SK-N-SH treated with all-trans-retinoic acid at 6 μM for 48 hours (cell line): ENCODE results near the gene GEMIN5.

Experiments
- CSDC2 ChIP-seq: fragments of 250-450 bp; sonication (Bioruptor Pico); IDR thresholded peaks from 2 replicates; pipeline ENCODE4 v1.5.0; 2020; ENCODE audit warnings: mild to moderate bottlenecking, moderate library complexity
- GLIS3 ChIP-seq: fragments of 250-450 bp; sonication (Bioruptor Pico); IDR thresholded peaks from 2 replicates; pipeline ENCODE4 v1.5.0; 2020; ENCODE audit warnings: mild to moderate bottlenecking, moderate library complexity
- OSR1 ChIP-seq: fragments of 250-450 bp; sonication (Bioruptor Pico); IDR thresholded peaks from 2 replicates; pipeline ENCODE4 v1.8.0; 2022; ENCODE audit warnings: moderate library complexity, mild to moderate bottlenecking, inconsistent platforms
- RARB ChIP-seq: fragments of 250-450 bp; sonication (Bioruptor Pico); IDR thresholded peaks from 2 replicates; pipeline ENCODE4 v1.8.0; 2021; ENCODE audit warnings: mild to moderate bottlenecking, moderate library complexity
- SNAI2 ChIP-seq: fragments of 250-450 bp; sonication (Bioruptor Pico); IDR thresholded peaks from 2 replicates; pipeline ENCODE4 v1.5.0; 2020; ENCODE audit warnings: mild to moderate bottlenecking, moderate library complexity
- TCF4 ChIP-seq: fragments of 250-450 bp; sonication (Bioruptor Pico); IDR thresholded peaks from 2 replicates; pipeline ENCODE4 v1.8.0; 2021; ENCODE audit warnings: mild to moderate bottlenecking, moderate library complexity, borderline replicate concordance
- TOX ChIP-seq: fragments of 250-450 bp; sonication (Bioruptor Pico); IDR thresholded peaks from 2 replicates; pipeline ENCODE4 v1.8.0; 2021; ENCODE audit warnings: mild to moderate bottlenecking, moderate library complexity, borderline replicate concordance
- ZFP3 ChIP-seq: fragments of 250-450 bp; sonication (Bioruptor Pico); IDR thresholded peaks from 2 replicates; pipeline ENCODE4 v1.5.0; 2020; ENCODE audit warnings: mild to moderate bottlenecking, moderate library complexity
- ZNF70 ChIP-seq: fragments of 450-650 bp; formaldehyde crosslinking; IDR thresholded peaks from 2 replicates; pipeline ENCODE4 v1.5.0; 2020; ENCODE audit warnings: mild to moderate bottlenecking, moderate library complexity
- TF ChIP-seq, protein P1 (sequence below): fragments of 250-450 bp; sonication (Bioruptor Pico); IDR thresholded peaks from 2 replicates; pipeline ENCODE4 v1.8.0; 2021; ENCODE audit warnings: low read depth, mild to moderate bottlenecking, moderate library complexity, borderline replicate concordance
- TF ChIP-seq, protein P2 (sequence below): fragments of 250-450 bp; sonication (Bioruptor Pico); IDR thresholded peaks from 2 replicates; pipeline ENCODE4 v1.5.0; 2020; ENCODE audit warnings: mild to moderate bottlenecking, moderate library complexity
- TF ChIP-seq, protein P3 (sequence below): fragments of 250-450 bp; sonication (Bioruptor Pico); IDR thresholded peaks from 2 replicates; pipeline ENCODE4 v1.8.0; 2020; ENCODE audit warnings: mild to moderate bottlenecking, moderate library complexity, borderline replicate concordance
- TF ChIP-seq, protein P4 (sequence below): fragments of 250-450 bp; sonication (Bioruptor Pico); IDR thresholded peaks from 2 replicates; pipeline ENCODE4 v1.5.1; 2021; ENCODE audit warnings: mild to moderate bottlenecking, moderate library complexity
- TF ChIP-seq, protein P5 (sequence below): fragments of 250-450 bp; sonication (Bioruptor Pico); IDR thresholded peaks from 2 replicates; pipeline ENCODE4 v1.5.1; 2020; ENCODE audit warnings: low read depth, mild to moderate bottlenecking, moderate library complexity

DNA sequence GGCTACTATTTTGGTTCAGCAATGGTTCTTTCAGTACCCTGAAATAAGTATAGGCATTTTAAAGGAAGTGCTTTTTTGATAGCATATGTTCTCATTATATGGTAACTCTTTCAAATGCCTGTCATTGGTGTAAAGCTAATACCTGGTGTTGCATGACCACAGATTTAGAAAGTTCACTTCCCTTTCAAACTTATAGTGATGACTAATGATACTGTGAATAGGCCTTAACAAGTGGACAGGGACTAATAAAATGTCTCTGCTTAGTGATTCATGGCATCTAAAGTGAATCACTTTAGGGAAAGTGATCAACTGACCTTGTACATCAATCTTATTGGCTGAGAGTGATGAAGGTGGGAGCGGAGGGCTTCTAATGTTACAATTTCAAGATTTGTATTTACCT lies 24.5 kb upstream of the GEMIN5 start:
- TF ChIP-seq, protein P1, sequence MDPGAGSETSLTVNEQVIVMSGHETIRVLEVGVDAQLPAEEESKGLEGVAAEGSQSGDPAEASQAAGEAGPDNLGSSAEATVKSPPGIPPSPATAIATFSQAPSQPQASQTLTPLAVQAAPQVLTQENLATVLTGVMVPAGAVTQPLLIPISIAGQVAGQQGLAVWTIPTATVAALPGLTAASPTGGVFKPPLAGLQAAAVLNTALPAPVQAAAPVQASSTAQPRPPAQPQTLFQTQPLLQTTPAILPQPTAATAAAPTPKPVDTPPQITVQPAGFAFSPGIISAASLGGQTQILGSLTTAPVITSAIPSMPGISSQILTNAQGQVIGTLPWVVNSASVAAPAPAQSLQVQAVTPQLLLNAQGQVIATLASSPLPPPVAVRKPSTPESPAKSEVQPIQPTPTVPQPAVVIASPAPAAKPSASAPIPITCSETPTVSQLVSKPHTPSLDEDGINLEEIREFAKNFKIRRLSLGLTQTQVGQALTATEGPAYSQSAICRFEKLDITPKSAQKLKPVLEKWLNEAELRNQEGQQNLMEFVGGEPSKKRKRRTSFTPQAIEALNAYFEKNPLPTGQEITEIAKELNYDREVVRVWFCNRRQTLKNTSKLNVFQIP (CRISPR knock-in tag): no peak
- TF ChIP-seq ZNF70 (CRISPR knock-in tag) (no peak), GLIS3 (CRISPR knock-in tag) (no peak), ZFP3 (no peak), SNAI2 (CRISPR knock-in tag) (no peak), TOX (CRISPR knock-in tag) (no peak), CSDC2 (CRISPR knock-in tag) (no peak), TCF4 (CRISPR knock-in tag) (no peak), OSR1 (CRISPR knock-in tag) (no peak), RARB (CRISPR knock-in tag) (no peak)
- TF ChIP-seq, protein P2, sequence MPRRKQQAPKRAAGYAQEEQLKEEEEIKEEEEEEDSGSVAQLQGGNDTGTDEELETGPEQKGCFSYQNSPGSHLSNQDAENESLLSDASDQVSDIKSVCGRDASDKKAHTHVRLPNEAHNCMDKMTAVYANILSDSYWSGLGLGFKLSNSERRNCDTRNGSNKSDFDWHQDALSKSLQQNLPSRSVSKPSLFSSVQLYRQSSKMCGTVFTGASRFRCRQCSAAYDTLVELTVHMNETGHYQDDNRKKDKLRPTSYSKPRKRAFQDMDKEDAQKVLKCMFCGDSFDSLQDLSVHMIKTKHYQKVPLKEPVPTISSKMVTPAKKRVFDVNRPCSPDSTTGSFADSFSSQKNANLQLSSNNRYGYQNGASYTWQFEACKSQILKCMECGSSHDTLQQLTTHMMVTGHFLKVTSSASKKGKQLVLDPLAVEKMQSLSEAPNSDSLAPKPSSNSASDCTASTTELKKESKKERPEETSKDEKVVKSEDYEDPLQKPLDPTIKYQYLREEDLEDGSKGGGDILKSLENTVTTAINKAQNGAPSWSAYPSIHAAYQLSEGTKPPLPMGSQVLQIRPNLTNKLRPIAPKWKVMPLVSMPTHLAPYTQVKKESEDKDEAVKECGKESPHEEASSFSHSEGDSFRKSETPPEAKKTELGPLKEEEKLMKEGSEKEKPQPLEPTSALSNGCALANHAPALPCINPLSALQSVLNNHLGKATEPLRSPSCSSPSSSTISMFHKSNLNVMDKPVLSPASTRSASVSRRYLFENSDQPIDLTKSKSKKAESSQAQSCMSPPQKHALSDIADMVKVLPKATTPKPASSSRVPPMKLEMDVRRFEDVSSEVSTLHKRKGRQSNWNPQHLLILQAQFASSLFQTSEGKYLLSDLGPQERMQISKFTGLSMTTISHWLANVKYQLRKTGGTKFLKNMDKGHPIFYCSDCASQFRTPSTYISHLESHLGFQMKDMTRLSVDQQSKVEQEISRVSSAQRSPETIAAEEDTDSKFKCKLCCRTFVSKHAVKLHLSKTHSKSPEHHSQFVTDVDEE (CRISPR knock-in tag): no peak
- TF ChIP-seq, protein P3, sequence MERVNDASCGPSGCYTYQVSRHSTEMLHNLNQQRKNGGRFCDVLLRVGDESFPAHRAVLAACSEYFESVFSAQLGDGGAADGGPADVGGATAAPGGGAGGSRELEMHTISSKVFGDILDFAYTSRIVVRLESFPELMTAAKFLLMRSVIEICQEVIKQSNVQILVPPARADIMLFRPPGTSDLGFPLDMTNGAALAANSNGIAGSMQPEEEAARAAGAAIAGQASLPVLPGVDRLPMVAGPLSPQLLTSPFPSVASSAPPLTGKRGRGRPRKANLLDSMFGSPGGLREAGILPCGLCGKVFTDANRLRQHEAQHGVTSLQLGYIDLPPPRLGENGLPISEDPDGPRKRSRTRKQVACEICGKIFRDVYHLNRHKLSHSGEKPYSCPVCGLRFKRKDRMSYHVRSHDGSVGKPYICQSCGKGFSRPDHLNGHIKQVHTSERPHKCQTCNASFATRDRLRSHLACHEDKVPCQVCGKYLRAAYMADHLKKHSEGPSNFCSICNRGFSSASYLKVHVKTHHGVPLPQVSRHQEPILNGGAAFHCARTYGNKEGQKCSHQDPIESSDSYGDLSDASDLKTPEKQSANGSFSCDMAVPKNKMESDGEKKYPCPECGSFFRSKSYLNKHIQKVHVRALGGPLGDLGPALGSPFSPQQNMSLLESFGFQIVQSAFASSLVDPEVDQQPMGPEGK (CRISPR knock-in tag): no peak
- TF ChIP-seq, protein P4, sequence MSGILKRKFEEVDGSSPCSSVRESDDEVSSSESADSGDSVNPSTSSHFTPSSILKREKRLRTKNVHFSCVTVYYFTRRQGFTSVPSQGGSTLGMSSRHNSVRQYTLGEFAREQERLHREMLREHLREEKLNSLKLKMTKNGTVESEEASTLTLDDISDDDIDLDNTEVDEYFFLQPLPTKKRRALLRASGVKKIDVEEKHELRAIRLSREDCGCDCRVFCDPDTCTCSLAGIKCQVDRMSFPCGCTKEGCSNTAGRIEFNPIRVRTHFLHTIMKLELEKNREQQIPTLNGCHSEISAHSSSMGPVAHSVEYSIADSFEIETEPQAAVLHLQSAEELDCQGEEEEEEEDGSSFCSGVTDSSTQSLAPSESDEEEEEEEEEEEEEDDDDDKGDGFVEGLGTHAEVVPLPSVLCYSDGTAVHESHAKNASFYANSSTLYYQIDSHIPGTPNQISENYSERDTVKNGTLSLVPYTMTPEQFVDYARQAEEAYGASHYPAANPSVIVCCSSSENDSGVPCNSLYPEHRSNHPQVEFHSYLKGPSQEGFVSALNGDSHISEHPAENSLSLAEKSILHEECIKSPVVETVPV: no peak
- TF ChIP-seq, protein P5, sequence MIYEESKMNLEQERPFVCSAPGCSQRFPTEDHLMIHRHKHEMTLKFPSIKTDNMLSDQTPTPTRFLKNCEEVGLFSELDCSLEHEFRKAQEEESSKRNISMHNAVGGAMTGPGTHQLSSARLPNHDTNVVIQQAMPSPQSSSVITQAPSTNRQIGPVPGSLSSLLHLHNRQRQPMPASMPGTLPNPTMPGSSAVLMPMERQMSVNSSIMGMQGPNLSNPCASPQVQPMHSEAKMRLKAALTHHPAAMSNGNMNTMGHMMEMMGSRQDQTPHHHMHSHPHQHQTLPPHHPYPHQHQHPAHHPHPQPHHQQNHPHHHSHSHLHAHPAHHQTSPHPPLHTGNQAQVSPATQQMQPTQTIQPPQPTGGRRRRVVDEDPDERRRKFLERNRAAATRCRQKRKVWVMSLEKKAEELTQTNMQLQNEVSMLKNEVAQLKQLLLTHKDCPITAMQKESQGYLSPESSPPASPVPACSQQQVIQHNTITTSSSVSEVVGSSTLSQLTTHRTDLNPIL (CRISPR knock-in tag): no peak
